HepG2 (cell line): ENCODE data around the gene QDPR. TPM values are rescaled to one million over a fixed set of nuclear protein-coding genes. Genes with fewer than 3 reads are reported as not detected.
A peak's percentile ranks its signal among the peaks of the same experiment; 100 is the strongest.

Experiments
- DMAP1 ChIP-seq: IDR thresholded peaks from 2 replicates; pipeline ENCODE4 v1.6.1; 2016
- FOXA1 ChIP-seq, 2 experiments: fragments of 450-650 bp in 1 of 2; sonication (generic) in 1 of 2; formaldehyde crosslinking in 1 of 2; IDR thresholded peaks; 2 replicates each; pipeline versions ENCODE4 v1.4.0 to v1.6.1; 2016 to 2020; ENCODE audit warnings: missing genetic modification reagents in 1 of 2
- HHEX ChIP-seq: IDR thresholded peaks from 2 replicates; pipeline ENCODE4 v1.6.1; 2016; ENCODE audit warnings: control low read depth
- HINFP ChIP-seq: sonication (generic); formaldehyde crosslinking; IDR thresholded peaks from 2 replicates; pipeline ENCODE4 v1.4.0; 2020; ENCODE audit warnings: low read depth, mild to moderate bottlenecking, missing genetic modification reagents
- HMG20A ChIP-seq: IDR thresholded peaks from 2 replicates; pipeline ENCODE4 v1.6.1; 2016; ENCODE audit warnings: borderline replicate concordance
- IKZF5 ChIP-seq: IDR thresholded peaks from 2 replicates; pipeline ENCODE4 v1.6.1; 2018; ENCODE audit warnings: missing genetic modification reagents, mild to moderate bottlenecking, missing compliant biosample characterization
- NFIC ChIP-seq: IDR thresholded peaks from 2 replicates; pipeline ENCODE4 v1.6.1; 2012; ENCODE audit warnings: mild to moderate bottlenecking, low read length, inconsistent platforms
- POGK ChIP-seq: sonication (generic); formaldehyde crosslinking; conservative IDR thresholded peaks from 2 replicates; pipeline ENCODE4 v1.8.0; 2022; ENCODE audit warnings: mild to moderate bottlenecking, moderate library complexity, missing genetic modification reagents
- RXRA ChIP-seq: sonication (generic); formaldehyde crosslinking; IDR thresholded peaks from 2 replicates; pipeline ENCODE4 v1.5.1; 2020; ENCODE audit warnings: missing genetic modification reagents
- STAT5B ChIP-seq: sonication (generic); formaldehyde crosslinking; IDR thresholded peaks from 2 replicates; pipeline ENCODE4 v1.4.0; 2020; ENCODE audit warnings: missing genetic modification reagents
- SUZ12 ChIP-seq: fragments of 150-350 bp; IDR thresholded peaks from 2 replicates; pipeline ENCODE4 v1.6.1; 2014; ENCODE audit warnings: low read depth, low read length
- TARDBP ChIP-seq: sonication (generic); formaldehyde crosslinking; IDR thresholded peaks from 2 replicates; pipeline ENCODE4 v1.8.0; 2022; ENCODE audit warnings: mild to moderate bottlenecking, missing genetic modification reagents
- TBP ChIP-seq: sonication (generic); formaldehyde crosslinking; IDR thresholded peaks from 2 replicates; pipeline ENCODE4 v1.5.0; 2020; ENCODE audit warnings: missing genetic modification reagents
- TBX3 ChIP-seq: fragments of 450-650 bp; IDR thresholded peaks from 2 replicates; pipeline ENCODE4 v1.6.1; 2017; ENCODE audit warnings: antibody characterized with exemption, mild to moderate bottlenecking, inconsistent platforms, borderline replicate concordance
- TRIM22 ChIP-seq: fragments of 450-650 bp; IDR thresholded peaks from 2 replicates; pipeline ENCODE4 v1.6.1; 2017
- ZBTB34 ChIP-seq: sonication (generic); formaldehyde crosslinking; IDR thresholded peaks from 2 replicates; pipeline ENCODE4 v1.8.0; 2022; ENCODE audit warnings: mild to moderate bottlenecking, missing genetic modification reagents
- ZBTB38 ChIP-seq: sonication (generic); formaldehyde crosslinking; IDR thresholded peaks from 2 replicates; pipeline ENCODE4 v1.5.1; 2020; ENCODE audit warnings: mild to moderate bottlenecking, missing genetic modification reagents
- ZBTB44 ChIP-seq: sonication (generic); formaldehyde crosslinking; IDR thresholded peaks from 2 replicates; pipeline ENCODE4 v1.4.0; 2020; ENCODE audit warnings: missing genetic modification reagents
- ZMAT5 ChIP-seq: sonication (generic); formaldehyde crosslinking; IDR thresholded peaks from 2 replicates; pipeline ENCODE4 v1.5.0; 2020; ENCODE audit warnings: mild to moderate bottlenecking, low read depth, missing genetic modification reagents, borderline replicate concordance
- ZNF124 ChIP-seq: sonication (generic); formaldehyde crosslinking; IDR thresholded peaks from 2 replicates; pipeline ENCODE4 v1.4.0; 2020; ENCODE audit warnings: missing genetic modification reagents
- ZNF253 ChIP-seq: sonication (generic); formaldehyde crosslinking; IDR thresholded peaks from 2 replicates; pipeline ENCODE4 v1.8.0; 2022; ENCODE audit warnings: mild to moderate bottlenecking, missing genetic modification reagents, borderline replicate concordance
- ZSCAN29 ChIP-seq: sonication (generic); formaldehyde crosslinking; conservative IDR thresholded peaks from 2 replicates; pipeline ENCODE4 v1.4.0; 2020; ENCODE audit warnings: mild to moderate bottlenecking, missing genetic modification reagents
- ZSCAN9 ChIP-seq: IDR thresholded peaks from 2 replicates; pipeline ENCODE4 v1.6.1; 2016; ENCODE audit warnings: borderline replicate concordance
- polyA plus RNA-seq, 8 experiments: library from polyadenylated mRNA; depleted of rRNA in 3 of 8; stranded (reverse) in 7 of 8; unstranded in 1 of 8; fragments of >200 nt; fragmentation: Illumina TruSeq in 4 of 8; extraction: Trizol in 4 of 8; gene quantifications; 2 replicates each; pipeline versions ENCODE4 v1.2.1 to v1.2.3, GENCODE V29; 2011 to 2016; ENCODE audit warnings: low read depth in 4 of 8, missing spikeins in 1 of 8, mixed read lengths in 1 of 8; ENCODE audit not compliant: insufficient read depth in 1 of 8
- total RNA-seq, 5 experiments: library from RNA; depleted of rRNA; stranded (reverse); fragments of >200 nt; fragmentation: Illumina TruSeq; extraction: Trizol; gene quantifications; 2 replicates each; pipeline ENCODE4 v1.2.3, GENCODE V29; 2016; ENCODE audit warnings: low read depth in 1 of 5

Gene QDPR
- total and polyA plus RNA-seq, 2 of the 13 experiments (the other 11 are each of a cell fraction or from before 2014, with no cell fraction given), result 9.9 to 95.5 TPM

GRCh38 chr4:17544831-17545234, 32.9 kb upstream of the QDPR start (continued):
- no peak for TF ChIP-seq ZBTB34
- TF ChIP-seq ZBTB44, result no peak
- TF ChIP-seq ZNF124 (CRISPR knock-in tag), result no peak
- no peak for TF ChIP-seq TARDBP (CRISPR knock-in tag)
- peak; percentile 36; the same call in 1 of the 2 replicates for TF ChIP-seq IKZF5
- TF ChIP-seq TBX3, result no peak
- TF ChIP-seq ZSCAN29, result no peak
- TF ChIP-seq ZBTB38 (CRISPR knock-in tag), result 0 out of 2 replicates have a peak, but pooled peaks have one; percentile 60
- TF ChIP-seq RXRA (CRISPR knock-in tag), result peak; percentile 18; the same call in 1 of the 2 replicates
- no peak for TF ChIP-seq HINFP
- no peak for TF ChIP-seq TRIM22
- no peak for TF ChIP-seq POGK (CRISPR knock-in tag)
- TF ChIP-seq HHEX (CRISPR knock-in tag), result no peak
- TF ChIP-seq SUZ12, result no peak
- no peak for TF ChIP-seq ZMAT5 (CRISPR knock-in tag)
- no peak for TF ChIP-seq STAT5B
- TF ChIP-seq NFIC, result peak; percentile 69; the same call in 1 of the 2 replicates
- TF ChIP-seq DMAP1 (CRISPR knock-in tag), result 0 out of 2 replicates have a peak, but pooled peaks have one; percentile 12
- TF ChIP-seq HMG20A, result no peak
- TF ChIP-seq TBP, result no peak
- no peak for TF ChIP-seq ZNF253 (CRISPR knock-in tag)
- no peak for TF ChIP-seq FOXA1 (IDR thresholded peaks at IDR 0.05)
- TF ChIP-seq FOXA1 (CRISPR knock-in tag; IDR thresholded peaks at IDR 0.05), result 0 out of 2 replicates have a peak, but pooled peaks have one; percentile 16
- no peak for TF ChIP-seq ZSCAN9 (CRISPR knock-in tag)
